HCT116 (cell line): ENCODE data around the gene TMEM217. TPM values are rescaled to one million over a fixed set of nuclear protein-coding genes. Genes with fewer than 3 reads are reported as not detected.

Experiments used
- ATAC-seq: fragments of 200-7000 bp; cut with Tn5 transposase; 2 replicates; pipeline ENCODE4 v1.9.1; 2020; ENCODE audit warnings: mild to moderate bottlenecking, moderate library complexity
- BruUV-seq: library from RNA; stranded (reverse); fragments of 400-500 nt; replicated peaks from 2 replicates; lab custom pipeline; 2021; lab: Mats Ljungman, UMichigan
- CTCF ChIA-PET: fragments of 300-600 bp; sonication (Branson Sonifier 250); formaldehyde crosslinking; loops from one replicate; lab custom pipeline; 2021; ENCODE audit warnings: antibody characterized with exemption; lab: Charles Lee
- POLR2A ChIA-PET: fragments of 300-600, 350-600 bp; sonication (Branson Sonifier 250); formaldehyde crosslinking; loops from one replicate; lab custom pipeline; 2021; ENCODE audit warnings: antibody characterized with exemption; lab: Charles Lee
- RAD21 ChIA-PET, 2 experiments: fragments of 300-600 bp; sonication (Branson Sonifier 250); formaldehyde crosslinking; loops; one replicate each; lab custom pipeline; 2023; ENCODE audit warnings: low total read pairs in 2 of 2; ENCODE audit not compliant: uncharacterized antibody in 2 of 2, unreplicated experiment in 2 of 2, low non-redundant PET in 1 of 2; lab: Charles Lee
- DNase-seq: peaks from one replicate; pipeline ENCODE4 v3.0.0-alpha.2; 2010; ENCODE audit warnings: low read depth, low spot score
- H2AFZ ChIP-seq: fragments of 200-600 bp; shearing (Covaris generic), sonication (generic); 2 replicates; pipeline ENCODE4 v1.6.1; 2017; ENCODE audit warnings: low read depth, mixed run types, mixed read lengths, antibody characterized with exemption, low read length; ENCODE audit not compliant: poor library complexity, severe bottlenecking
- H3K27ac ChIP-seq: 2 replicates; pipeline ENCODE4 v1.5.1; 2012; ENCODE audit warnings: low read depth, low read length
- H3K27me3 ChIP-seq: fragments of 200-600 bp; sonication (generic); 2 replicates; pipeline ENCODE4 v1.6.1; 2016; ENCODE audit warnings: mixed run types, low read length, mixed read lengths; ENCODE audit not compliant: insufficient read depth
- H3K36me3 ChIP-seq, 2 experiments: fragments of 200-500 bp in 1 of 2; fragments of 200-600 bp in 1 of 2; sonication (Bioruptor generic) in 1 of 2; sonication (generic) in 1 of 2; 2 replicates each; pipeline versions ENCODE4 v1.5.1 to v1.6.1; 2014 to 2016; ENCODE audit warnings: low read length in 2 of 2, inconsistent platforms in 1 of 2, mixed read lengths in 1 of 2, mixed run types in 1 of 2; ENCODE audit not compliant: insufficient read depth in 2 of 2, control insufficient read depth in 1 of 2
- H3K4me1 ChIP-seq, 2 experiments: fragments of 200-600 bp in 1 of 2; sonication (generic) in 1 of 2; 2 replicates each; pipeline versions ENCODE4 v1.5.1 to v1.6.1; 2012 to 2017; ENCODE audit warnings: low read length in 2 of 2, inconsistent platforms in 1 of 2, mild to moderate bottlenecking in 1 of 2, mixed read lengths in 1 of 2, mixed run types in 1 of 2, moderate library complexity in 1 of 2; ENCODE audit not compliant: insufficient read depth in 2 of 2, control insufficient read depth in 1 of 2
- H3K4me2 ChIP-seq: fragments of 200-600 bp; sonication (generic); 2 replicates; pipeline ENCODE4 v1.6.1; 2017; ENCODE audit warnings: mixed run types, low read length, mixed read lengths
- H3K4me3 ChIP-seq, 2 experiments: fragments of 200-600 bp in 1 of 2; sonication (generic) in 1 of 2; replicated peaks in 1 of 2; 2 replicates each; pipeline ENCODE4 v1.5.1; 2011 to 2016; ENCODE audit warnings: low read length in 2 of 2, control low read depth in 1 of 2, low read depth in 1 of 2, mild to moderate bottlenecking in 1 of 2, mixed read lengths in 1 of 2, mixed run types in 1 of 2
- H3K79me2 ChIP-seq: fragments of 200-600 bp; sonication (generic); 2 replicates; pipeline ENCODE4 v1.6.1; 2017; ENCODE audit warnings: mild to moderate bottlenecking, mixed run types, low read length, moderate library complexity, mixed read lengths; ENCODE audit not compliant: insufficient read depth
- H3K9ac ChIP-seq: fragments of 200-600 bp; sonication (generic); 2 replicates; pipeline ENCODE4 v1.6.1; 2016; ENCODE audit warnings: low read length, mixed read lengths
- H3K9me2 ChIP-seq: fragments of 200-600 bp; sonication (generic), shearing (Covaris generic); 2 replicates; pipeline ENCODE4 v1.6.1; 2017; ENCODE audit warnings: mixed run types, mild to moderate bottlenecking, moderate library complexity; ENCODE audit not compliant: insufficient read depth
- H3K9me3 ChIP-seq, 2 experiments: fragments of 200-500 bp in 1 of 2; fragments of 200-600 bp in 1 of 2; sonication (Bioruptor generic) in 1 of 2; sonication (generic) in 1 of 2; 2 replicates each; pipeline ENCODE4 v1.6.1; 2014 to 2017; ENCODE audit warnings: low read length in 2 of 2, mixed read lengths in 2 of 2, inconsistent platforms in 1 of 2, low read depth in 1 of 2, mild to moderate bottlenecking in 1 of 2, mixed run types in 1 of 2, moderate library complexity in 1 of 2; ENCODE audit not compliant: control insufficient read depth in 1 of 2, insufficient read depth in 1 of 2
- H4K20me1 ChIP-seq: fragments of 200-600 bp; sonication (generic), shearing (Covaris generic); 2 replicates; pipeline ENCODE4 v1.6.1; 2017; ENCODE audit warnings: mixed run types, mild to moderate bottlenecking, moderate library complexity; ENCODE audit not compliant: insufficient read depth
- ATF3 ChIP-seq: IDR thresholded peaks from 2 replicates; pipeline ENCODE4 v1.6.1; 2012
- CEBPB ChIP-seq: IDR thresholded peaks from 2 replicates; pipeline ENCODE4 v1.6.1; 2012; ENCODE audit warnings: low read depth
- CTCF ChIP-seq, 3 experiments: fragments of 200-600 bp in 1 of 3; sonication (generic) in 1 of 3; IDR thresholded peaks in 2 of 3; conservative IDR thresholded peaks in 1 of 3; 2 replicates each; pipeline ENCODE4 v1.5.1; 2012 to 2017; ENCODE audit warnings: low read depth in 2 of 3, low read length in 2 of 3, antibody characterized with exemption in 1 of 3, borderline replicate concordance in 1 of 3, control low read depth in 1 of 3, mild to moderate bottlenecking in 1 of 3, mixed read lengths in 1 of 3, mixed run types in 1 of 3, moderate library complexity in 1 of 3; ENCODE audit not compliant: insufficient read depth in 1 of 3
- JUND ChIP-seq: IDR thresholded peaks from 2 replicates; pipeline ENCODE4 v1.6.1; 2012
- RAD21 ChIP-seq: IDR thresholded peaks from 2 replicates; pipeline ENCODE4 v1.6.1; 2012; ENCODE audit warnings: low read depth, mild to moderate bottlenecking
- REST ChIP-seq: IDR thresholded peaks from 2 replicates; pipeline ENCODE4 v1.6.1; 2012; ENCODE audit warnings: low read depth
- SRF ChIP-seq: IDR thresholded peaks from 2 replicates; pipeline ENCODE4 v1.6.1; 2012; ENCODE audit warnings: low read depth
- YY1 ChIP-seq: IDR thresholded peaks from 2 replicates; pipeline ENCODE4 v1.6.1; 2011; ENCODE audit warnings: low read length, low read depth, moderate library complexity, mild to moderate bottlenecking; ENCODE audit not compliant: insufficient replicate concordance; ENCODE audit errors: extremely low read depth
- ZBTB33 ChIP-seq: IDR thresholded peaks from 2 replicates; pipeline ENCODE4 v1.6.1; 2011; ENCODE audit warnings: mild to moderate bottlenecking, low read length, moderate library complexity; ENCODE audit not compliant: insufficient replicate concordance; ENCODE audit errors: extremely low read depth
- ZNF274 ChIP-seq: fragments of 200-500 bp; sonication (Bioruptor generic); IDR thresholded peaks from 2 replicates; pipeline ENCODE4 v1.6.1; 2014; ENCODE audit warnings: mild to moderate bottlenecking, low read depth, low read length, inconsistent platforms
- intact Hi-C: fragments of 100-400 bp; cut with micrococcal nuclease; formaldehyde crosslinking; loops from 2 replicates; pipeline ENCODE4 v1.10.0; 2022
- total RNA-seq: library from RNA; stranded (reverse); gene quantifications from one replicate; pipeline ENCODE4 v1.2.1, GENCODE V29; 2021; ENCODE audit not compliant: unreplicated experiment

TMEM217 gene
- total RNA-seq, 1 experiment from 2014 or later: 0.98 TPM

- Histone ChIP-seq H3K27ac (no peak overlapping the region), H3K79me2 (no peaks in the 10 kb centered on the region), H3K9ac (no peak overlapping the region), H3K9me3 (no peaks in the 10 kb centered on the region)
- intact Hi-C loops: loop anchor here (1.0 to 10.0 kb wide), 3 partner anchors 35 to 442 kb away; no protein-coding TSS in a partner anchor
- POLR2A ChIA-PET: interaction anchor here (1.3 kb wide), 1 partner anchor 179 kb away, joined by 4 read pairs; no protein-coding TSS in a partner anchor
- no peak for TF ChIP-seq YY1
- TF ChIP-seq SRF: no peak
- TF ChIP-seq CTCF (IDR thresholded peaks at IDR 0.05 in 2 of 3, conservative IDR thresholded peaks at IDR 0.05 in 1 of 3; ENCODE audit: borderline replicate concordance in 1 of 3, insufficient read depth in 1 of 3, low read depth in 2 of 3, low read length in 2 of 3): peak; percentile 92 to 95 (median 94)
- TF ChIP-seq RAD21: peak; percentile 77
- TF ChIP-seq ATF3: no peak
- TF ChIP-seq ZNF274: no peak
- TF ChIP-seq CEBPB: no peak
- no peak for TF ChIP-seq ZBTB33
- no peak for TF ChIP-seq JUND
- no peak for TF ChIP-seq REST
- TF ChIP-seq, all 23 proteins: peak for 2
- peak overlapping the region; percentile 80 for H2AFZ ChIP-seq
- no peaks in the 10 kb centered on the region for H3K36me3 ChIP-seq
- BruUV-seq: no TSS peak
- H3K4me2 ChIP-seq: no peak overlapping the region
- CTCF ChIA-PET: interaction anchor here (1.8 to 14.5 kb wide), 4 partner anchors 156 to 441 kb away, joined by 5 to 331 read pairs (median 16); no protein-coding TSS in a partner anchor
- DNase-seq: peak; percentile 77
- no peaks in the 10 kb centered on the region for H3K9me2 ChIP-seq
- H3K27me3 ChIP-seq: no peaks in the 10 kb centered on the region
- ATAC-seq: peak; percentile 94
- H4K20me1 ChIP-seq: no peaks in the 10 kb centered on the region
- H3K4me1 ChIP-seq: peaks cover 13 to 36% of the 10 kb centered on the region in 2 experiments
- RAD21 ChIA-PET: no interaction called here
- H3K4me3 ChIP-seq: no peak overlapping the region
Observed at GRCh38 chr6:37207903-37208456, 50.0 kb downstream of the TMEM217 start.
